NOMO-1 treated with DMSO at 0.1 percent for 48 hours (cell line): Measurements from ENCODE around the gene SS18.
A peak's percentile ranks its signal among the peaks of the same experiment; 100 is the strongest.
"Not testable (repeated sequence)": the region's sequence is repeated elsewhere in the genome, so short reads cannot be mapped to it uniquely, and the experiment has no call there.

Experiments used
- DNase-seq: peaks from one replicate; lab custom pipeline; 2025; ENCODE audit not compliant: unreplicated experiment; lab: John Stamatoyannopoulos, UW

Gene SS18, protein sequence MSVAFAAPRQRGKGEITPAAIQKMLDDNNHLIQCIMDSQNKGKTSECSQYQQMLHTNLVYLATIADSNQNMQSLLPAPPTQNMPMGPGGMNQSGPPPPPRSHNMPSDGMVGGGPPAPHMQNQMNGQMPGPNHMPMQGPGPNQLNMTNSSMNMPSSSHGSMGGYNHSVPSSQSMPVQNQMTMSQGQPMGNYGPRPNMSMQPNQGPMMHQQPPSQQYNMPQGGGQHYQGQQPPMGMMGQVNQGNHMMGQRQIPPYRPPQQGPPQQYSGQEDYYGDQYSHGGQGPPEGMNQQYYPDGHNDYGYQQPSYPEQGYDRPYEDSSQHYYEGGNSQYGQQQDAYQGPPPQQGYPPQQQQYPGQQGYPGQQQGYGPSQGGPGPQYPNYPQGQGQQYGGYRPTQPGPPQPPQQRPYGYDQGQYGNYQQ

DNA sequence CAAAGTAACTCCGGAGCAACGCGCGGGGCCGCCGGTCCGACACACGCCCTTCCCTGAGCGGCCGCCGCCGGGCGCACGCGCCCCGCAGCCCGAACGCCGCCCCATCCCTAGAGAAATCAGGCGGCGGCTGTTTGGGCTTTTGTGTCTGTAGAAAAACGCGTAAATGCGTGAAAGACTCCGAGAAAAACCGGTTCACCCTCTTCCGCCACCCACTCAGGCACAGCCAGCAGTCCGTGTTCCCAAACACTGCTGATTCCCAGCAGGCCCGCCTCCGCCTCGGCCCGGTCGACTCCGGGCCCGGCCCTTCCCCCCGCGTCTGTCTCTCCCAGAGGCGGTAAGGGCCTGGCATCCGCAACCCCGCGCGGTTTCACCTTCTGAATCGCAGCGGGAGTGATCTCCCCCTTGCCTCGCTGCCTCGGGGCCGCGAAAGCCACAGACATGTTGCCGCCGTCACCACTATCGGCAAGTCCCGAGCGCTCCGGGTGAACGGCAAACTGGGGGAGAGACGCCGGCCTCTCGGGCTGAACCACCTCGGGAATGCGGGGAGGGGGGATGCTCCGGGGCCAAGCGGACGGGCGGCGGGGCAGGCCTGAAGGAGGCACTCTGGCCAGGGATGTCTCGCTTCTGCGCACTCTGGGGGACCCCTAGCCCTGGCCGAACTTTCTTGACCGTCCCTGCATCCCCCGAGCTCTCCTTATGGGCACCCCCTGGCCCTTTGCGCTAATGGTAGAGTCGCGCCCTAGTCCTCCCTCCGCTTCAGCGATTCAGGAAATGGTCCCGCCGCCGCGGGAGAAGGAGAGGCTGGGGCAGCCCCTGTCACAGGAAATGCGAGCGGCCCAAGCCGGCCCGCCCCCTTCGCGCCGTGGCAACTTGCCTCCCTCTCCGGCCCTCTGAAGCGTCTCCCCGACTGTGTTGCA, at the start of gene SS18:
SS18 (minus strand) TSS at position 484 of the 917 bp plus-strand sequence; CDS start at position 440, 44 bp downstream.
- DNase-seq: peak; percentile 92

DNA sequence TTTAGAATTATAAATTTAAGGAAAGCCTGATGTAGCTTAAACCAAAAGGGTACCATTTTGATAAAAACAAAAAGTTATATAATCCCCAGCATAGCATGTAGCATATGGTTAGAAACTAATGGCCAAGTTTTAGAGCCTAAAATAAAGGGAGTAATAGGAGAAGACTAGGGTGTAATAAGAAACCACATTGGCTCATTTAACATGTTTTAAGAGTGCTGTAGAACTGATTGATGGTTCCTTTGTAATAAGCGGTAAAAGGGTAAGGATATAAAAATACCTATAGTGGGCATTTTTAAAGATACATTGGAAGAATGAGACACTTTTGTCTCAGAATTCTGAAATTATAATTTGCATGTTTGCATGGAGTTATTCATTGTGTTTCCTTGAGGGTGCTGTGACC, 45.1 kb upstream of the SS18 start:
- DNase-seq: no peak

DNA sequence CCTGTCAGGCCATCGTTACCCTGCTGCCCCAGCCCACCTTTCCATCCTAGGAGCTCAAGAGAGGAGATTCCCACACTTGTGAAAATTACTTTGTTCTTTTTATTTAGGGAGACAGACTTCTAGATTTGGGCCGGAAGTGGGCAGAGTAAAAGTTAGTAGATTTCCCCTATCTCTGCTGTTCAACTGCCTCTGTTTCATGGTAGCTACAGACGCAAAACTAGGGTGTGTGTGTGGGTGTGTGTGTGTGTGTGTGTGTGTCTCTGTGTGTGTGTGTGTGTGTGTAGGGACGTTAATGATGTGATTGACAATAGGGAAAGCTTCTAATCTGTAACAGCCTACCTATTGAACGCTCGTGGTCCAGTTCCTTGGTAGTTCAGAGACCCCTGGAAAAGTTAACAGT, 43.7 kb upstream of the SS18 start:
- DNase-seq: no peak

DNA sequence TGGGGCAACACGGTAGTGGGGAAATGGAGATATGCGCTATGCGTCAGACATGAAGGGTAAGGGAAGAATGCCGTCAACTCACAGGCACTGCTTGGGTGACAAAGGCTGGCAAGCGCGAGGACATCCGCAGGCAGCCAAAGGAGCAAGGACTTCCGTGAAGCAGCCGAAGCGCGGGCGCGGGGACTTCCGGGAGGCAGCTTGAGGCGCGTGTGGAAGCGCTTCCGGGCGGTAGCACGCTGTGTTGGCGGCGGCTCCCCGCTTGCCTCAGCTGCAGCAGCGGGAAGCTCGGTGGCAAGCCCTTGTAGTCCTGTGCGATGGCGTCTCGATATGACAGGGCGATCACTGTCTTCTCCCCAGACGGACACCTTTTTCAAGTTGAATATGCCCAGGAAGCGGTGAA, 43.2 kb upstream of the SS18 start, which contains the start of gene PSMA8:
PSMA8 (plus strand) TSS at position 218 of the 400 bp plus-strand sequence; CDS start at position 315, 97 bp downstream.
- DNase-seq: peak; percentile 70

DNA sequence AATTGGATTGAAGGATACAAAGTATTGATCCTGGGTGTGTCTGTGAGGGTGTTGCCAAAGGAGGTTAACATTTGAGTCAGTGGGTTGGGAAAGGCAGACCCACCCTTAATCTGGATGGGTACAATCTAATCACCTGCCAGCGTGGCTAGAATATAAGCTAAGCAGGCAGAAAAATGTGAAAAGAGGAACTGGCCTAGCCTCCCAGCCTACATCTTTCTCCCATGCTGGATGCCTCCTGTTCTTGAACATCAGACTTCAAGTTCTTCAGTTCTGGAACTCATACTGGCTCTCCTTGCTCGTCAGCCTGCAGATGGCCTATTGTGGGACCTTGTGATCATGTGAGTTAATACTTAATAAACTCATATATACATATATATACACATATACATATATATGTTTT, 37.8 kb upstream of the SS18 start:
- DNase-seq: not testable (repeated sequence)

DNA sequence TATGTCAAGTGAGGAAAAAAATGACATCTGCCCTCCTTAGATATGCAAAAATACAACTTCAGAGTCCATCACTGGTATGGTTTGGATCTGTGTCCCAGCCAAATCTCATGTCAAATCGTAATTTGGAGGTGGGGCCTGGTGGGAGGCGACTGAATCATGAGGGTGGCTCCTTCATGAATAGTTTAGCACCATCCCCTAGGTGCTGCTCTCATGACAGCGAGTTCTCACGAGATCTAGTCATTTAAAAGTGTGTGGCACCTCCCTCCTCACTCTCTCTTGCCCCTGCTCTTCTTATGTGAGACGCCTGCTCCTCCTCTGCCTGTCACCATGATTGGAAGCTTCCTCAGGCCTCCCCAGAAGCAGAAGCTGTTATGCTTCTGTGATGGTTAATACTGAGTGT, 37.4 kb upstream of the SS18 start:
- DNase-seq: no peak

DNA sequence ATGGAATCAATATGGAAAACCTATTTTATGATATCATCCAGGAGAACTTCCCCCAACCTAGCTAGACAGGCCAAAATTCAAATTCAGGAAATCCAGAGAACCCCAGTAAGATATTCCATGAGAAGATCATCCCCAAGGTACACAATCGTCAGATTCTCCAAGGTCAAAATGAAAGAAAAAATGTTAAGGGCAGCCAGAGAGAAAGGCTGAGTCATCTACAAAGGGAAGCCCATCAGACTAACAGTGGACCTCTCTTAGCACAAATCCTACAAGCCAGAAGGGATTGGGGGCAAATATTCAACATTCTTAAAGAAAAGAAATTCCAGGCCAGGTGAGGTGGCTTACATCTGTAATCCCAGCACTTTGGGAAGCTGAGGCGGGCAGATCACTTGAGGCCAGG, 31.6 kb upstream of the SS18 start:
- not testable (repeated sequence) for DNase-seq

DNA sequence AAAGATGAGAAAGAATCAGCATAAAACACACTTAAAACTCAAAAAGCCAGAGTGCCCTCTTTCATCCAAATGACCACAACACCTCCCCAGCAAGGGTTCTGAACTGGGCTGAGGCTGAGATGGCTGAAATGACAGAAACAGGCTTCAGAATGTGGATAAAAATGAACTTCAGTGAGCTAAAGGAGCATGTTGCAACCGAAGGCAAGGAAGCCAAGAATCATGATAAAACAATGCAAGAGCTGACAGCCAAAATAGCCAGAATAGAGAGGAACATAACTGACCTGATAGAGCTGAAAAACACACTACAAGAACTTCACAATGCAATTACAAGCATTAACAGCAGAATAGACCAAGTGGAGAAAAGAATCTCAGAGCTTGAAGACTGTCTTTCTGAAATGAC, 31.1 kb upstream of the SS18 start:
- DNase-seq: no peak

DNA sequence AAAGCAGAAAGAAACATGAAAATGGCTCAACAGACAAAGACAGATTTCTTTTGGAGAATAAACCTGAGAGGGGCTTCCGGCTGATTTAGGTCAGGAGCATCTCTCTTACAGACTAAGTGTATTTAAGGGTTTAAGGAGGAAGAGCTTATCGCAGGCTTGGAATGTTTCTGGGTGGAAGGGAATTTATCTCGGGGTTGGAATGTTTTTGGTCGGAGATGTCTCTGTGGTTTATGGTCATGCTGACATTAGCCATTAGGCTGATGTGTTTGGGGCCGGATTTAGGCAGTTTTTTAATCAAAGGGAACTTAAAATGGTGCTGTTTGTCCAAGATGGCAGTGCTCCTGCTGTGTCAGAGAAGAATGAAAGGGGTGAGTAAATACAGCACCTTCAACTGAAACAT, 28.8 kb upstream of the SS18 start:
- no peak for DNase-seq

DNA sequence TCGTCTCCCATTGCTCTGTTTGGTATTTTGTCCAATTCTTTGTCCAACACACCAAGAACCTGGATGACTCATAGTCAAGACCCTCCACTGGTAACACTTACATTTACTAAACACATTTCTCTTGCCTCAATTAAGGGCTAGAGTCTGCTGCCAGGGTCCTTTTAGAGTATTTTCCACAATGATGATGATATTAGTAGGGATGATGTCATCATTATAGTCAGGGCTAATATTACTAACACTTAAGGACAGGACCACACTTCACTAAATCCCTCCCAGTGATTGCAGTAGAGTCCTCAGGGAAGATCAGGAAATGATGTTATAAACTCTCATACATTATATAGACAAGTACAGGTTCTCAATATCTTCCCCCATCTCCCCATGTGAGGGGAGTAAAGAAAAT, 13.6 kb upstream of the SS18 start:
- DNase-seq: no peak

DNA sequence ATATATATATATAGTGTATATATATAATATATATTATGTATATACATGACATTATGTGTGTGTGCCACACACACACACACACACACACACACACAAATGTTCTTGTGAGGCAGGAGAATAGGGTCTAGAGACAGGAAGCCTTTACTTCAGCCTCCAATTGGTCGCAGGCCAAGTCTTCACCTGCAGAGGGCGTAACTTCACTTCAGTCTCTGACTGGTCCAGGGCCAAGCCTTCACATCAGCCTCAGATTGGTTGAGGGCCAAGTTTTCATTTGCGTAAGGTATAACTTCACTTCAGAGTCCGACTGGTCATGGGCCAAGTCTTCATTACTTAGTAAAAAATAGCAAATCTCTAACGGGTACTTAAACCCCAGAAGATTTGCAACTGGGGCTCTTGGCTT, 13.2 kb upstream of the SS18 start:
- no peak for DNase-seq

DNA sequence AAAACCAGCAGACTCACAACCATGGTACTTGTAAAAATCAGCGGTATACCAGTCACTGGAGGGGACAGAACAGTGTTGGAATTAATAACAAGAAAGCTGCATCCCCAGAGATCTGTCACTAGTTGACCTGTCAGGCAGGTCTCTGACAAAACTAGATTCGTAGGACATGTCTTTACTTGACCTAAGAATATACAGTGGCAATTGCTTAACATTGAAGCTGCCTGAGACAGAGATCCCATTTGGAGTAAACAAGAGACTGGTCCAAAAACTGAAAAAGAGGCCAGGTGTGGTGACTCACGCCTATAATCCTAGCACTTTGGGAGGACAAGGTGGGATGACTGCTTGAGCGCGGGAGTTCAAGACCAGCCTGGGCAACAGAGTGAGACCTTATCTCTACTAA, 7.2 kb upstream of the SS18 start:
- DNase-seq: no peak

DNA sequence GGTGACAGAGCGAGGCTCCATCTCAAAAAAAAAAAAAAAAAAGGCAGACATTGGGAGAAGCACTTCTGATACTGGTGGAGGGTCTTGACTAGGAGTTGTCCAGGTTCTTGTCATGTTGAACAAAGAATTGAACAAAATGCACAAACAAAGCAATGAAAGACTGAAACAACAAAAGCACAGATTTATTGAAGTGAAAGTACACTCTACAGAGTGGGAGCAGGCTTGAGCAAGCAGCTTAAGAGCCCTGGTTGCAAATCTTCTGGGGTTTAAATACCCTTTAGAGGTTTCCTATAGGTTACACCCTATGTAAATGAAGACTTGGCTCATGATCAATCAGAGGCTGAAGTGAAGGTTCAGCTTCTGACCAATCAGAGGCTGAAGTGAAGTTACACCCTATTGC, 6.4 kb upstream of the SS18 start:
- DNase-seq: no peak

DNA sequence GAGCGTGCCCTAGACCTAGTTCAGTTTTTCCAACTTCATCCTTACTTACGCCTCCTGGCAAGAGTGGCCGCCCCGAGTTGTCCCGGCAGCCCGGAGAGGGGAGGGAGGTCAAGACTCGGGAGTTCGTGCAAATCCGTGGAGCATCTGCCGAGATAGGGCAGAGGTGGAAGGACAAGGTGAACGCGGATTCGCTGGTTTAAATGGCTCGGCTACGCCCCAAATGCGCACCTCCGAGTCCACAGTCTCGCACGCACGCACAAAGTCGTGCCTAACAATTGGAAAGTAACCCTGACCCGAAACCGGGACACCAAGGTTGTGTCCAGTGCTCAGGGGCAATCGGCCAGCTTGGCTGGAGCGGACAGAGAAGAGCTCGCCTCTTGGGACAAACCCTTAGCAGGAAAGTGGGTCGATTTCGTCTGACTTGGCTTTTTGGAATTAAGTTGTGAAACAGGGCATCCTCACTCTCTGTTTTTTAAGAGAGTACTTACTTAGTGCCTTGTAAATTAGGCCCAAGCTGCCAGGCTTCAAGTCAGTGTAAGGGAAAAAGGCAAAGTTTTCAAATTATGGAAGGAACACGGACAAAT, 726 bp upstream of the SS18 start:
- peak; percentile 85 for DNase-seq

DNA sequence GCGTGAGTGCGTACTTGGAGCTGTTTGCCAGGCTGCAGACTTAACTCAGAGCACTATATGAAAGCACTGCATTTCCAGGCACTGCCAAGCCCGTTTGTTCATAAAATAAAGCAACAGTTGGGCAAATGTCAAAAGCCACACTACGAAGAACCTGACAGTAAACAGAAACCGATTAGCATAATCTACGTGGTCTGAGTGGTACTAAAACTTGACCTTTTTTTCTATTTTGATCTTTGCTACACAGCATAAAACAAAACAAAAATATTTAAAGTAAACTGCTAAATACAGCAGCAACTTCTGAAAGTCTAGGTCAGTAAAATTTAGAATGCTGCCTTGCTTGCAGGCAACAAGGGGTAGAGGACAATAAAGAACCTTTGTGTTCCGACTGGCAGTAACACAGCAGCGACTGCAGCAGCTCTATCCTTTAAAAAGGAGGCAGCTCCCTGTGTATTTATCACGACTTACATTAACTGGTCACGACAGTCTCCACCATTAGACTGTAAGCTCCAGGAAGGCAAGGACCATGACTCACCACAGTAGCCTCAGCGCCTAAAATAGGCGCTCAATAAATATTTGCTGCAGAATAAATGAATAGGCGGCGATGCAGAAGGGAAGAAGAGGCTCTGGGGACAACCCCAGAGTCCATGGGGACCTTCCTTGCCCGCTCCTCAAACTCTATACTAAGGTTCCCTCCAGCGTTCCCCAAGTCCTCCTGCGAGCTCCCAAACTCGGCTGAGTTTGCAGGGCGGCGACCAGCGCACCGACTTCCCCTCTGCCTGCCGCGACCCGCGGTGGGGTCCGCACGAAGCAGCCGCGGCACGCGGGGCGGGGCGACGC, 902 bp downstream of the SS18 start:
- DNase-seq: no peak

DNA sequence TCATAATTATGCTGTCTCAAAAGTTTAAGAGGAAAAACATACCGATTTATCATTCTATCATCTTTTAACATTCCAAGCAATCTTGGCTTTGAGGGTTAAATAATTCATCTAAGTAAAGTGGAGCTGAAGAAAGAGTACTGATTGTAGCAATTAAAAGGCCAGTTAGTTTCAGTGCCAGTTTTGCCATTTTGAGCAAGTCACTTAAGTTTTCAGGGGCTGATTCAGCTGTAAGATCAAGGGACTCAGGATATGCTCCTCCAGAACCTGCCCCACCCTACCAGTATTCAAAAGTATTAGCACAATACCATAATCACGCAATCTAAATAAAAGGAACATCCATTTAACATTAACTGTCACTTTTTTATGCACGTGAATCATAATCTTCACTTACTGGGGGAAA, 1.9 kb downstream of the SS18 start:
- DNase-seq: peak; percentile 26

DNA sequence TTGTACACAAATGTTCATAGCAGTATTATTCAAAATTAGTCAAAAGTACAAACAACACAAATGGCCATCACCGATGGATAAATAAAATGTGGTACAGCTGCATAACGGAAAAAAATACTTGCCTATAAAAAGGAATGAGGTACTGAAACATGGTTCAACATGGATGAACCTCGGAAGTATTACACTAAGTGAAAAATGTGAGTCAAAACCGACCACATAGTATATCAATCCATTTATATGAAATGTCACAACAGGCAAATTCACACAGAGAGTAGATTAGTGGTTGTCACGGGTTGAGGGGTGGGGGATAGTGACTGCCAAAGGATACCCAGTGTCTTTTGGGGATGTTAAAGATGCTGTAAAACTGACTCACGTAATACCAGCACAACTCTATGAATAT, 3.5 kb downstream of the SS18 start:
- DNase-seq: no peak

DNA sequence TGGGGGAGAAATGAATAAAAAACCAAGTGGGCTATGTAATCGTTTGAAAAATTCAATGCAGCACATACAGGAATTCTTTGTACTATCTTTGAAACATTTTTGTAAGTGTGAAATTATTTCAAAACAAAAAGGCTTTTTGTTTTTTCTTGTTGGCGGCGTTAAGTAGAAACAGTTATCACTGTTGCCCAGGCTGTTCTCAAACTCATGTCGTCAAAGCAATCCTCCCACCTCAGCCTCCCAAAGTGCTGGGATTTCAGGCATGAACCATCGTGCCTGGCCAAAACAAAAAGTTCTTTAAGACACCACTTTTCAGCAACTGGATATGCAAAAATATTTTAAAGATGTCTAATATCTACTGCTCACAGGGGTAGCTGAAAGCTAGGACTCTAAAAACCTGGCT, 5.4 kb downstream of the SS18 start:
- no peak for DNase-seq

DNA sequence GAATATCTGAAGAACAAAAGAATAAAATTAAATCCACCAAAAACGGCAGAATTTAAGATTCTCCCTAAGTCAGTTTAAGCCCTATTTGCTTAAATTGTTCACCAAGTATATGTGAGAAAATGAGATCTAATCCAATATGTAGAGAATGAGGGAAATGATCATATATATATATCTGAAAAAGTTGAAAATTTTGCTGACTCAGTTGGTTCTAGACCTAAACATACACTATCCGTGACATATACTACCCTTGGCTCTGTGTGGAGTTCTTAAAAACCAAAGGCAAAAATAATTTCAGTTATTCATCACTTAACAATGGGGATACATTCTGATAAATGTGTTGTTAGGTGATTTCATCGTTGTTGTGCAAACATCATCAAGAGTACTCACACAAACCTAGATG, 7.3 kb downstream of the SS18 start:
- DNase-seq: no peak

DNA sequence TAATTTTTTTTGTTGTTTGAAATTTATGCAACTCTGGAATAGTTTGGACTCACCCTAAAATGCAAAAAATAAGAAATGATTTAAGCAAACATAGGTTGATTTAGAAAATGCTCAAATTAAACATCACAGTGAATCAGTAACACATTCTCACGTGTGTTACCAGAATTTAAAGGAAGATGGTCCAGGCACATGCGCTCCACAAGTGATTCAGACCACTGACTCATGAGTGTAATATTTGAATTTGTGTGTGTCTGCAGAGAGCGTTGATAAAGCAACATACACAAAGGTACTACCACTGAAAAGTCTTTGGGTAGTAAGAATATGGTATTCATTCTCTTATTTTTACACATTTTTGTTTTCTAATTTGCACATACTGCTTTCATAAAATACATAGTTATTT, 7.9 kb downstream of the SS18 start:
- no peak for DNase-seq

DNA sequence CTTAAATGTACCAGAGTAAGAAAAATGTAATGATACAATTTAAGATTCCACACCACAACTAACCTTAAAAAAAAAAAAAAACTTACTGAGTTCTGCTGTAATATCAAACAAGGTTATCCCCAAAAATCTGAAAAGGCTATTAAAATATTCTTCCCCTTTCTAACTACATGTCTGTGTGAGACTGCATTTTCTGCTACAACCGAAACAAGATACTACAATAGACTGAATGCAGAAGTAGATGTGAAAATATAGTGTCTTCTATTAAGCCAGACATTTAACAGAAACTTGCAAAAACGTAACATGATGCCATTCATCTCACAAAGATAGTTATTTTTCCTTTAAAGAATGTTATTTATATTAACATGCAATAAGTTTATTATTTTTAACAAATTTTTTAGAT, 16.2 kb downstream of the SS18 start:
- peak; percentile 7 for DNase-seq
